ENCODE data around the gene CPOX.

CPOX gene

DNA sequence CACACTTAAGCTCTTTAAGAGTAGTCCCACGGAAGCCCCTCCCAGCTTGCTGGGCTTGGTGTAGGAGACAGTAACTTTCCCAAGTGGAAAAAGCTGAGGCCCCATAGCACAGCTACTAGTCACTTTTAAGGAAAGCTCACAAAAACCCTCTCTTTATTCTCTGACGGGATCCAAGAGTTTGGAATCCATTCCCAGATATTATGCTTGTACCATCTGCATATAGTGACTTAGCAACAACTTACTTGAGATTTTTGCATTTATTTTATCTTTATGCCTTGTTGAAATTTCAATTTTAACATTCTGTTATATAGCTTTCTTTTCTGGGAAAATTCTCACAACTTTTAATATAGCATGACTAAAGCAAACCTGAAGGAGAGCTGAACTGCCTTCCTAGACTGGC, 42.2 kb downstream of the CPOX start:
- H3K4me3 ChIP-seq (ENCODE audit: low read depth, low read length) = no peak overlapping the region
- H3K27ac ChIP-seq = no peak overlapping the region
- H3K4me1 ChIP-seq = no peaks in the 10 kb centered on the region
- H3K36me3 ChIP-seq (ENCODE audit: control insufficient read depth, insufficient read depth, low read length) = no peaks in the 10 kb centered on the region
- H3K9ac ChIP-seq = no peak overlapping the region
- H3K79me2 ChIP-seq = no peaks in the 10 kb centered on the region
- no peaks in the 10 kb centered on the region for H3K9me3 ChIP-seq (ENCODE audit: control insufficient read depth, low read length)
- TF ChIP-seq, protein P1, sequence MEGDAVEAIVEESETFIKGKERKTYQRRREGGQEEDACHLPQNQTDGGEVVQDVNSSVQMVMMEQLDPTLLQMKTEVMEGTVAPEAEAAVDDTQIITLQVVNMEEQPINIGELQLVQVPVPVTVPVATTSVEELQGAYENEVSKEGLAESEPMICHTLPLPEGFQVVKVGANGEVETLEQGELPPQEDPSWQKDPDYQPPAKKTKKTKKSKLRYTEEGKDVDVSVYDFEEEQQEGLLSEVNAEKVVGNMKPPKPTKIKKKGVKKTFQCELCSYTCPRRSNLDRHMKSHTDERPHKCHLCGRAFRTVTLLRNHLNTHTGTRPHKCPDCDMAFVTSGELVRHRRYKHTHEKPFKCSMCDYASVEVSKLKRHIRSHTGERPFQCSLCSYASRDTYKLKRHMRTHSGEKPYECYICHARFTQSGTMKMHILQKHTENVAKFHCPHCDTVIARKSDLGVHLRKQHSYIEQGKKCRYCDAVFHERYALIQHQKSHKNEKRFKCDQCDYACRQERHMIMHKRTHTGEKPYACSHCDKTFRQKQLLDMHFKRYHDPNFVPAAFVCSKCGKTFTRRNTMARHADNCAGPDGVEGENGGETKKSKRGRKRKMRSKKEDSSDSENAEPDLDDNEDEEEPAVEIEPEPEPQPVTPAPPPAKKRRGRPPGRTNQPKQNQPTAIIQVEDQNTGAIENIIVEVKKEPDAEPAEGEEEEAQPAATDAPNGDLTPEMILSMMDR (IDR thresholded peaks at IDR 0.05) = no peak
- no peak overlapping the region for H2AFZ ChIP-seq
- H3K27me3 ChIP-seq (ENCODE audit: control insufficient read depth, insufficient read depth, low read length) = no peaks in the 10 kb centered on the region
- no peak overlapping the region for H3K4me2 ChIP-seq (ENCODE audit: low read length)

DNA sequence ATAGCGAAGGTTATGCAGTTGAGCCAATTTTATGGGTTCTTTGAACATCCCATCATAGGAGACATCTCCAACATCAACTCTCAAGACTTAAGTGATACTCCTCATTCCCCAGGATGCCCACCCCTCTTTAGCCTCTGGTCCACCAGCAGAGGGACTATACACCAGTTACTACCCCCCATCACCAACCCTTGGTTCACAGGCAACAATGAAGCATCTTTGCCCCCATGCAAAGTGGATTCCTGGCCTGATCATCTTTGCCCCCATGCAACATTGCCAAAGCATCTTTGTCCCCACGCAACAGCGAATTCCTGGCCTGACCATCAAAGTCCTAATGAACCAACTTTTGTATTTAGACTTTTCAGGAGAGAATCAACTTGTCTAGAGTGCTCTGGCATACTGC, 42.6 kb downstream of the CPOX start:
- no peak overlapping the region for H2AFZ ChIP-seq
- no peak overlapping the region for H3K9ac ChIP-seq
- no peaks in the 10 kb centered on the region for H3K27me3 ChIP-seq (ENCODE audit: control insufficient read depth, insufficient read depth, low read length)
- H3K4me1 ChIP-seq = no peaks in the 10 kb centered on the region
- no peak overlapping the region for H3K4me3 ChIP-seq (ENCODE audit: low read depth, low read length)
- H3K36me3 ChIP-seq (ENCODE audit: control insufficient read depth, insufficient read depth, low read length) = no peaks in the 10 kb centered on the region
- no peaks in the 10 kb centered on the region for H3K9me3 ChIP-seq (ENCODE audit: control insufficient read depth, low read length)
- H3K4me2 ChIP-seq (ENCODE audit: low read length) = no peak overlapping the region
- TF ChIP-seq, protein P1 (IDR thresholded peaks at IDR 0.05) = no peak
- no peaks in the 10 kb centered on the region for H3K79me2 ChIP-seq
- H3K27ac ChIP-seq = no peak overlapping the region

DNA sequence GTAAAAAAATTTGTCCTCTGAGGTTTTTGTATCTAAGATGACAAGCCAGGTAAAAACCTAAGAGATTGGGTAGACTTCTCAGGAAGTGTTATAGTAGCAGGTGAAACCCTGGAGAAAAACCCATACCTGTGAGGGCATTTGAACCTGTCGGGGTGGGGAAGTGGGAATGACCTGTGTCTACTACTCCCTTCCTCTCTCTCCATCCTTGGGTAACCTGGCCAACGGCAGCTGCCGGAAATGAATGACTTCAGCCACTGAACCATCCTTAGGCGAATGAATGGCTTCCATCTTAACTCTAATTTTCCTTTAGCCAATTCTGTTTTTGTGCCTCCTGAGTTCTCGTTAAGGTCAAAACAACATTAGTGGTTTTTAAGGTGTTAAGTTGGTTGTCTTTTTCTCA, 44.9 kb downstream of the CPOX start:
- Histone ChIP-seq H2AFZ (no peak overlapping the region), H3K9ac (no peak overlapping the region), H3K9me3 (ENCODE audit: control insufficient read depth, low read length) (no peaks in the 10 kb centered on the region), H3K36me3 (ENCODE audit: control insufficient read depth, insufficient read depth, low read length) (no peaks in the 10 kb centered on the region), H3K79me2 (no peaks in the 10 kb centered on the region), H3K4me1 (no peaks in the 10 kb centered on the region), H3K27me3 (ENCODE audit: control insufficient read depth, insufficient read depth, low read length) (no peaks in the 10 kb centered on the region), H3K27ac (no peak overlapping the region), H3K4me2 (ENCODE audit: low read length) (no peak overlapping the region), H3K4me3 (ENCODE audit: low read depth, low read length) (no peak overlapping the region)
- TF ChIP-seq, protein P1 (IDR thresholded peaks at IDR 0.05) = no peak

DNA sequence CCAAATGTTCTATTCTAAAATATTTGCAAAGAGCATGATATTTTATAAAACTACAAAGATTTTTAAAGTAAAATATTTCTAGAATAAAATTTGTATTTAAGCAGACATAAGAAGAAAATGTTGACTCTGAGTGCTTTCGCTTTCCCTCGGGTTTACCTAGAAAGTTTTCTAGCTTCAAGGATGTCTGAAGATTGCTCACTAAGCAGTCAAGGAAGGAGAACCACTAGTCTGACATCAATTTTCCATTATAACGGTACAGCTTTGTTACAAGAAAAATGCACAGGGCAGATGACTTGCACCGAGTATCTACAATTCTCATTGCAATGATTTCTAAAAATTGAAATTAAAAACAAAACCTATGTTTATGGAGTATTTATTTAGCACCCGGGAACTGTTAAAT, 47.5 kb downstream of the CPOX start:
- Histone ChIP-seq H3K4me1 (no peaks in the 10 kb centered on the region), H3K27me3 (ENCODE audit: control insufficient read depth, insufficient read depth, low read length) (no peaks in the 10 kb centered on the region), H3K9me3 (ENCODE audit: control insufficient read depth, low read length) (no peaks in the 10 kb centered on the region), H3K9ac (no peak overlapping the region), H2AFZ (no peak overlapping the region), H3K4me2 (ENCODE audit: low read length) (no peak overlapping the region), H3K36me3 (ENCODE audit: control insufficient read depth, insufficient read depth, low read length) (no peaks in the 10 kb centered on the region), H3K79me2 (no peaks in the 10 kb centered on the region), H3K27ac (no peak overlapping the region), H3K4me3 (ENCODE audit: low read depth, low read length) (no peak overlapping the region)
- TF ChIP-seq, protein P1 (IDR thresholded peaks at IDR 0.05) = no peak

DNA sequence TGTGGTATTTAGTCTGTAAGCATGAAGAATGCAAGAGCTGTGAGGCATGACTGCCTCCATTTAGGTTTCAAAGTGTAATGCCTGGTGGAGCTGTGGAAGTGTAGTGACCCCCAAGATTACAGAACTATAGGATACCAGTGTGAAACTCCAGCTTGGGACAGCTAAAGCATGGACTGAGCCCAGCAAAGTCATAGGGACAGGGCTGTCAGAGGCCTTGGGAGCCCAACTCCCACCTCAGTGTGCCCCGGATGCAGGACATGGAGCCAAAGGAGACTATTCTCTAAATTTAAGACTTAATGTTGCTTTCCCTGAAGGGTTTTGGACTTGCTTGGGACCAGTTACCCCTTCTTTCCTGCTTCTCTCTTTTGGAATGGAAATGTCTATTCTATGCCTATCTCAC, 50.8 kb downstream of the CPOX start:
- Histone ChIP-seq H3K36me3 (ENCODE audit: control insufficient read depth, insufficient read depth, low read length) (no peaks in the 10 kb centered on the region), H3K9me3 (ENCODE audit: control insufficient read depth, low read length) (no peaks in the 10 kb centered on the region), H3K4me3 (ENCODE audit: low read depth, low read length) (no peak overlapping the region), H3K79me2 (no peaks in the 10 kb centered on the region), H3K9ac (no peak overlapping the region), H3K4me2 (ENCODE audit: low read length) (no peak overlapping the region), H3K27me3 (ENCODE audit: control insufficient read depth, insufficient read depth, low read length) (no peaks in the 10 kb centered on the region), H3K27ac (no peak overlapping the region), H2AFZ (no peak overlapping the region), H3K4me1 (no peaks in the 10 kb centered on the region)
- TF ChIP-seq, protein P1 (IDR thresholded peaks at IDR 0.05) = no peak

All from parathyroid adenoma (tissue), 2 donors.